Adipocyte (in vitro differentiated cells): ENCODE results near the gene BCL2L2.

Experiments
- DNase-seq: peaks from one replicate; pipeline ENCODE4 v3.0.0-alpha.2; 2015; ENCODE audit warnings: low read depth
- H3K27me3 ChIP-seq: replicated peaks from 2 replicates; pipeline ENCODE4 v1.7.0; 2013; ENCODE audit warnings: mild to moderate bottlenecking, low read length, moderate library complexity; ENCODE audit not compliant: control insufficient read depth, insufficient read depth
- H3K36me3 ChIP-seq: 2 replicates; pipeline ENCODE4 v1.7.0; 2013; ENCODE audit warnings: low read length, mild to moderate bottlenecking, moderate library complexity; ENCODE audit not compliant: control insufficient read depth, insufficient read depth, severe bottlenecking
- H3K4me1 ChIP-seq: 2 replicates; pipeline ENCODE4 v1.7.0; 2013; ENCODE audit warnings: mild to moderate bottlenecking, low read length, moderate library complexity; ENCODE audit not compliant: control insufficient read depth, insufficient read depth
- H3K4me3 ChIP-seq: 2 replicates; pipeline ENCODE4 v1.7.0; 2013; ENCODE audit warnings: mild to moderate bottlenecking, low read length, moderate library complexity
- H3K9ac ChIP-seq: 2 replicates; pipeline ENCODE4 v1.7.0; 2013; ENCODE audit warnings: mild to moderate bottlenecking, low read length, moderate library complexity
- H3K9me3 ChIP-seq: 2 replicates; pipeline ENCODE4 v1.7.0; 2013; ENCODE audit warnings: mild to moderate bottlenecking, low read length, moderate library complexity; ENCODE audit not compliant: control insufficient read depth

Gene BCL2L2

GRCh38 chr14:23335623-23336022 lies 29.0 kb downstream of the BCL2L2 start:
- Histone ChIP-seq H3K27me3 (peaks cover 6% of the 10 kb centered on the region), H3K9ac (no peak overlapping the region), H3K4me3 (no peak overlapping the region), H3K4me1 (no peaks in the 10 kb centered on the region), H3K36me3 (no peaks in the 10 kb centered on the region), H3K9me3 (peaks cover 17% of the 10 kb centered on the region)
- no peak for DNase-seq

GRCh38 chr14:23339506-23340268 lies 33.1 kb downstream of the BCL2L2 start:
- peaks cover 17% of the 10 kb centered on the region for H3K9me3 ChIP-seq
- DNase-seq = no peak
- H3K9ac ChIP-seq = no peak overlapping the region
- no peaks in the 10 kb centered on the region for H3K4me1 ChIP-seq
- no peaks in the 10 kb centered on the region for H3K36me3 ChIP-seq
- no peak overlapping the region for H3K4me3 ChIP-seq
- peaks cover 4% of the 10 kb centered on the region for H3K27me3 ChIP-seq

DNA sequence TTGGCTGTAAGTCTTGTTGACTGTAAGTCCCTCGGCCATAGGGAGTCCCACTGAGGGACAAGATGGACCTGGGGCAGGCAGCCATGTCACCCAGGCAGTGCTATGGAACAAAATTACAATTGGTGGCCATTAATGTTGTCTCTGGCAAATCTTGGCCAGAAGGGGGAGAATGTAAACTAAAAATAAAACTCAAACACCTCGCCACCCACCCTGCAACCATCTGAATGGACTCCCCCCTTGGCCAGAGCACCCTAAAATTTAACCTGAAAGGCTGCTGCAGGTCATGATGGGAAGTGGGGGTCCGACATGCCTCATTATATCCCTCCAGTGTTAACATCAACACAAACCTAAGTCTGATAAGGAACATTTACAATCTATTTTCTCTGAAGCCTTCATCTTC lies 37.8 kb downstream of the BCL2L2 start:
- Histone ChIP-seq H3K36me3 (no peaks in the 10 kb centered on the region), H3K9me3 (peaks cover 8% of the 10 kb centered on the region), H3K4me3 (no peak overlapping the region), H3K4me1 (no peaks in the 10 kb centered on the region), H3K9ac (no peak overlapping the region), H3K27me3 (peaks cover 9% of the 10 kb centered on the region)
- DNase-seq = no peak

DNA sequence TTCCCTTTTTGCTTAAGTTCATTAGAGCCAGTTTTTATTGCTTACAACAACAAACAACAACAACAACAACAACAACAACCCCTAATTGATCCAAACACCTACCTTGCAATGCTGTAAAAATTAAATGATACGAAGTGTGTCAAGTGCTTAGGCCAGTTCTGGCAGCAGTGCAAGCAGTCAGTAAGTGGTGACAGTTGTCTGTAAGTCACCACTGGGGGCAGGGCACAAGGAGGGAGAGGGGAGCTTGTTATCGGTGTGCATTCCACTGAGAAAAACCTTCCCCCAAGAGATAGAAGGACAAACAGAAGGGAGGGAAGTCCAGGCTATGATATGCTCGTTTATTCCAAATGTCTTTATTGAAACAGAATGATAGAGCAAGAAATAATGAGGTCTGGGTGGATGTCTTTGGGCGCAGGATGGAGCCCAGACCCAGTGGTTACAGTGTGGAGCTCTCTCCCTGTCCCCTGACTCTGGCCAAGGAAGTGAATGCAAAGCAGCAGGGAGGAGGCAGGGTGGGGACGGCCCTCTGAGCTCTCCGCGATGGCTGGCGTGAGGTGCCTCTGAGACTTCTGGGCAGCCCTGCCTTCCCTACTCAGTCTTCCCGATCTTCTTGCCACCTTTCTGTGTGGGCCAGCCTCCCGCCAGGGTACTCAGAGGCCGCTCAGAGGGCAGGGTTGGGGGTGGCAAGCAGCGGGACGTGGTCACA lies 39.5 kb downstream of the BCL2L2 start:
- Histone ChIP-seq H3K27me3 (peaks cover 10% of the 10 kb centered on the region), H3K36me3 (no peaks in the 10 kb centered on the region), H3K4me1 (no peaks in the 10 kb centered on the region), H3K9me3 (no peaks in the 10 kb centered on the region), H3K4me3 (no peak overlapping the region), H3K9ac (no peak overlapping the region)
- no peak for DNase-seq

DNA sequence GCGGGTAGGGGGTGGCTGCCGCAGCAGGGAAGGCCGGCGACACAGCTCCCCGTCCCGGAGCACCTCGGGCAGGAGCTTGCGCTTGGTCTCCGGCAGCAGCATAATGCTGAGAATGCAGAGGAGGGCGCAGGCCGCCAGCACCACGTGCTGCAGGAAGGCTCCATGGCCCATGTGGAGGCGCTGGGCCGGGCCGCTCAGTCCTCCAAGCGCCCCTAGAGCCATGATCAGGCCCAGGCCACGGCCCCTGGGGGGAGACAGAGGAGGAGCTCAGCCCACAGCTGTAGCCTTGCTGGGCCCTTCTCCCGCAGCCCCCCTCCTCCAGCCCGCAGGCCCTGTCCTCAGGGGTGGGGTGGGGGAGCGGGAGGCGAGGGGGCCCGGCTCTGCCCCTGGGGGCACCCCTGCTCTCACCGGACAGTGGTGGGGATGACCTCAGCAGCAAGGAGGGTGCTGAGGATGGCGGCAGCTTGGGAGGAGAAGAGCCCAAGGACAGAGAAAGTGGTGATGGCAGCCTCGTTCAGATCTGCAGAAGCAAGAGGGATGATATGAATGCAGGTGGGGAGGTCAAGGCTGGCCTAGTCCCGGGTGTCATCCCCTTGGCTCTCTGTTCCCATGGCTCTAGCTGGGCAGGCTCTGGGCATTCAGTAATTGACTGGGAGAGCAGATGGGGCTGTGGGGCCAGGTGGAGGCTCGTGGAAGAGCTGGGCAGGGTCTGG lies 40.2 kb downstream of the BCL2L2 start:
- H3K27me3 ChIP-seq = peaks cover 13% of the 10 kb centered on the region
- H3K9ac ChIP-seq = no peak overlapping the region
- no peaks in the 10 kb centered on the region for H3K9me3 ChIP-seq
- H3K36me3 ChIP-seq = no peaks in the 10 kb centered on the region
- H3K4me3 ChIP-seq = no peak overlapping the region
- H3K4me1 ChIP-seq = no peaks in the 10 kb centered on the region
- DNase-seq = no peak

- no peak overlapping the region for H3K9ac ChIP-seq
- H3K27me3 ChIP-seq = peaks cover 9% of the 10 kb centered on the region
- peaks cover 3% of the 10 kb centered on the region for H3K4me1 ChIP-seq
- DNase-seq = no peak
- H3K36me3 ChIP-seq = no peaks in the 10 kb centered on the region
- H3K9me3 ChIP-seq = no peaks in the 10 kb centered on the region
- no peak overlapping the region for H3K4me3 ChIP-seq
Observed at GRCh38 chr14:23347406-23348296, 41.0 kb downstream of the BCL2L2 start.

GRCh38 chr14:23348297-23348655 lies 41.6 kb downstream of the BCL2L2 start:
- Histone ChIP-seq H3K4me1 (peaks cover 7% of the 10 kb centered on the region), H3K36me3 (no peaks in the 10 kb centered on the region), H3K9me3 (no peaks in the 10 kb centered on the region), H3K9ac (no peak overlapping the region), H3K4me3 (no peak overlapping the region), H3K27me3 (peaks cover 11% of the 10 kb centered on the region)
- DNase-seq = no peak

DNA sequence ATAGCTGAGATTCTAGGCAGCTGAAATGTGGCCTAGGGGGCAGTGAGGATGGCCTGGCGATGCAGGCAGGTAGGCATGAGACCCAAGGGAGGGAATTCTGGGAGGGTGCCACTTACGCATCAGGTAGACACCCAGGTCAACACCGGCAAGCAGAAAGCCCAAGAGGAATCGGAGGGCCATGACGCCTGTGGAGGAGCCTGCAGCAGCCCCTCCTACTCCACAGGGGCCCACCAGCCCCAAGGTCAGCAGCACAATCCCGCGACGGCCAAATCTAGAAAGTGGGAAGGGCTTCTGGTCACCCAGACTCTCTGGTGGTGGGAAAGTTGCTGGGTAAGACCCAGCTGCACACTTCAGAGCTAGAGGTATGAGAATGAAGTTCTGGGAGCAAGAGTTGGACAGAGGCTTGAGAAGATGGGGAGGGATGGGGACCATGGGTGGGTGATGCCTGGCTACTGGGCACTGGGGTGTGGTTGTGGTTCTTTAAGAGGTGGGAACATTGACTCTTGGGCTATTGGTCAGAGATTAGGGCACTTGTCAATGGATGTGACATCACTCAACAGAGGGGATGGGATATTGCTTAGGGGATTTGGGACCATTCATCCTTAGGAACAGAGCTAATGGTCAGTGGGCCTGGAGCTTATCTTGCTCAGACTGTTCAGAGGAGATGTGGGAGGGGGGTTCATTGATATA lies 42.7 kb downstream of the BCL2L2 start:
- no peak for DNase-seq
- Histone ChIP-seq H3K9ac (no peak overlapping the region), H3K27me3 (peaks cover 21% of the 10 kb centered on the region), H3K36me3 (no peaks in the 10 kb centered on the region), H3K4me1 (peaks cover 8% of the 10 kb centered on the region), H3K4me3 (no peak overlapping the region), H3K9me3 (no peaks in the 10 kb centered on the region)

DNA sequence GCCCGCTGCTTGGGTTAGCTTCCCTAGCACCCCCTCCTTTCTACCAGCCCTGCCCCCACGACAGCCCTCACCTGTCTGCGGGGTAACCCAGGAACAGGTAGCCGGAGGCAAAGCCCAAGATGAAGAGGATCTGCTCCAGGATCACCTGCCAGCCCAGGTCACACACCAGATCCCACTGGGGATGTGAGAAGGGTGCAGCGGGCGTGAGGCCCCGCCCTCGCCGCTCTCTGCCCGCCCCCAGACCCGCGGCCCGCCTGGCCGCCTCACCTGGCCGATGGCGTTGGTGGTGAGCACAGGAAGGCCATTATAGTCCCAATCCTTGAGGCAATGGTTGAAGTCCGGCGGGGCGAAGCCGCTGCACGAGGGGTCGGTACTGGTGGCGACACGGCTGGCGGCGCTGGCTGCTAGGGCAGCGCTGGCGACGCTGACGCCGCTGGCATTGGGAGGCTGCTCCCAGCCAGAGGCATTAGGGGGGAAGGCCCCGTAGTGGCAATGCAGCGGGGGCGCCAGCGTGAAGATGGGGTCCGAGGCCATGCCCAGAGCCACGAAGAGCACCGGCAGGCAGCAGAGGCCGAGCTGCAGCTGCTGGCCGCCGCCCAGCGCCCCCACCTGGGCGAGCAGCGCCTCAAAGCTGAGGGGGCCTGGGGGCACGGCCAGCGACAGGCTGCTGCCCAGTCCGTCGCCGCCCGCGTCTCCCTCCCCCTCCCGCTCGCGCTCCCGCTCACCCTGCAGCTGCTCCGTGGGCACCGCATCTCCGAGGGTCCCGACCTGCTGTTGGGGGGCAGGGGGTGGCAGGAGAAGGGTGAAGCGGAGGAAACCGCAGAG lies 45.3 kb downstream of the BCL2L2 start:
- H3K4me1 ChIP-seq = peaks cover 8% of the 10 kb centered on the region
- H3K36me3 ChIP-seq = no peaks in the 10 kb centered on the region
- peak overlapping the region; percentile 46 for H3K9ac ChIP-seq
- peaks cover 32% of the 10 kb centered on the region for H3K27me3 ChIP-seq
- H3K4me3 ChIP-seq = peak overlapping the region; percentile 77
- peak; percentile 47 for DNase-seq
- no peaks in the 10 kb centered on the region for H3K9me3 ChIP-seq
